HG03175 (cell line): ENCODE results near the gene TMEM50A.
"Not testable (repeated sequence)": the region's sequence is repeated elsewhere in the genome, so short reads cannot be mapped to it uniquely, and the experiment has no call there.

Experiments
- ATAC-seq: cut with Tn5 transposase; IDR thresholded peaks from one replicate; pipeline ENCODE4 v1.9.1; 2021; ENCODE audit warnings: mild to moderate bottlenecking, moderate library complexity; ENCODE audit not compliant: unreplicated experiment

The TMEM50A gene

DNA sequence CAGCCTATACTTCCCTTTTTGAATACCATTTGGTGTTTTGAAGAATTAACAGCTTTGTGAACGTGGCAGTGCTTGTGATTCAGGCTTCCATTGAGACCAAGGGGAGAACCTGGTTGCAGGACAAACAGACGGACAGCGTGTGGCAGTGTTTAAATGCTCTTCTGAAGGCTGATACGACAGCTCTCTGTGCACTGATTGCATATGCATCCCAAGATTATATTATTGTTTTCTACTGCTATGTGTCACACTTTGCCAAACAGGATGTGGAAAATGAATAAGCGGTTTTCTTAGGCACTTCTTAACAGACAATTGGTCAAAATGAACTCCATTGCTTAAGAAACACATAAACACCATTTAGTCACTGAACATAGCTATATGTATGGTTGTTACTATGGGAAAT is 8.2 kb upstream of the TMEM50A start:
- ATAC-seq, result not testable (repeated sequence)

DNA sequence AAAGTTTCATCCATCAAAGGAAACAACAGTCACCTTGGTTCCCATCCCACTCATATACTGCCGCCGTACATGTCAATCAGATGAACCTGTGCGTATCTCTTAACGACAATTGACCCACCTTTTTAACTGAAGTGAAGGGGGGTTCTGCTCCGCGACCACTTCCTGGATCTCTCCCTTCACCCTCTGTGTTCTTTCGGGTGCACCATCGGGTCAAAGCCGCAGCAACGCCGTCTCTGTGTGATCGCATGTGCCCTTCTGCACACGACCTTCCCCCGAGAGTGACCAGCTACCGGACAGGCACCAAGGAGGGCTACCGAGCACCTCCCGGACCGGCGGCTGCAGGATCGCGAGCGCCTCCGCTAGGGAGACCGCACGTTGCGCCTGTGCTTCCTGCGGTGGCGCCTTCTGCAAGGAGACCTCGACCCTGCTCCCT is 1.2 kb upstream of the TMEM50A start:
- ATAC-seq, result peak; percentile 31

DNA sequence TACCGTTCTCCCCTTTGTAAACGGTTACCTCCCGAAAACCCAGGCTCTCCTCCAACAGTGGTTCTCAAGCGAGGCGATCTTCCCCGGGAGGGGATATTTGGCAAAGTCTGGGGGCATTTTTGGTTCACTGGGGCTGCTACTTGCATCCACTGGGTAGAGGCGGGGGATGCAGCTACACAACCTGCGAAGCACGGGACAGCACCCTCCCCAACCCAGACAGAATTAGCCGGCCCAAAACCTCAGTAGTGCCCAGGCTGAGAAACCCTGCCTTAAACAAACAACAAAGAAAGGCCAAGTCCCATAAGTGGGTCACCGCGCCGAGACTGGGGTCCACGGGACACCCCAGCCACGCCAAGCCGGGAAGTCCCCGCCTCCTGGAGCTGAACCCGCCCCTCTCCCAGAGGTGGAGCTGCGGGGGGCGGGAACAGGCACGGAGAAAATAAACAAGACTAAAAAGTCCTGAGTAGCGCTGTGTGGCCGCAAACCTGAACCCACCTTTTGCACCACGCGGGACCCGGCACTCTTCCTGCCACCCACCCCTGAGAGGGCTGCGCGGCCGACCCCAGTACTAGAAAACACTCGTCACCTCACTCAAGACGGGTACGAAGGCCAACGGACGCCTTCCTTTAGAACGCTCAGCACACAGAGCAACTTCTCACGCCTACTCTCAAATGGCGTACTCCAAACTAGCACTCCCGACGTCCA is 499 bp upstream of the TMEM50A start:
- peak; percentile 38 for ATAC-seq

DNA sequence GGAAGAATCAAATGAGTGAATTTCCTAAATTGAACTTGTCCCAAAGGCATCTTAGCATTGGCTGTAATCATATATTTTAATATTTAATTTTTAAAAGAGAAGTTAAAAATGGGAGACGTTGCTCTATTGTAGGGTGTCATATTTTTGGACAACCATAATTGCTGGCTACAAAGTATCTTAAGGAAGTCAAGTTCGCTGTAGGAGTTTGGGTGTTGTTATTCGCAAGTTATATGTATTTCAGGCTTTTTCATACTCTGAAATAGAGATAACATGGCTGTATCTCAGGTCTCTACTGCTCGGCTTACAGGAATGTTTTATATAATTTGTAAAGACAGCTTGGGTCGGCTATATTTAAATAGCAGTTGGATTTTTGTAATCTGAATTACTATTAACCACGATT is 852 bp downstream of the TMEM50A start:
- no peak for ATAC-seq

DNA sequence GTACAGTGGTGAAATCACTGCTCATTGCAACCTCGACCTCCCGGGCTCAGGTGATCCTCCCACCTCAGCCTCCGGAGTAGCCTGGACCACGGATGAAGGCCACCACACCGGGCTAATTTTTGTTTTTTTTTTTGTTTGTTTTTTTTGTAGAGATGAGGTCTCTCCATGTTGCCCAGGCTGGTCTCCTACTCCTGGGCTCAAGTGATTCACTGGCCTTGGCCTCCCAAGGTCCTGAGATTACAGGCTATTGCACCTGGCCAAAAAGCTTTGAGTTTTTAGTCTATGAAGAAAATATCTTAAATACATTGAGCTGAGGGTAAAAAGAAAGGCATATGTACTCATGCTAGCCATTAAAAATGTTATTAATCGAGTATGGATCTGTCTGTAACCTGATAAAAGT is 3.6 kb downstream of the TMEM50A start:
- ATAC-seq, result no peak

DNA sequence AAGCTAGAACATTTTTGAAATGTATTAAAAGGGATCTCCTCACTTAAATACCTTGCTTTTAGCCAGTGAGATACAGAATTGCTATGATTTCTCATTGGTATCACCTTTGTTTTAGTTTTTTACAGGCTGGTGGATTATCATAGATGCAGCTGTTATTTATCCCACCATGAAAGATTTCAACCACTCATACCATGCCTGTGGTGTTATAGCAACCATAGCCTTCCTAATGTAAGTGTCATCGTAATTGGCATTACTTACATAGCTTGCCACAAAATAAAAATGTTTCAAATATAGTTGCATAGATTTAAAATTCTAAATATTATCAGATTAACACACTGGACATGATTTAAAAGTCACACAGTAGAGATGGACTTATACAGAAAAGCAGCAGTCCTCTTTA is 4.7 kb downstream of the TMEM50A start:
- ATAC-seq, result no peak

DNA sequence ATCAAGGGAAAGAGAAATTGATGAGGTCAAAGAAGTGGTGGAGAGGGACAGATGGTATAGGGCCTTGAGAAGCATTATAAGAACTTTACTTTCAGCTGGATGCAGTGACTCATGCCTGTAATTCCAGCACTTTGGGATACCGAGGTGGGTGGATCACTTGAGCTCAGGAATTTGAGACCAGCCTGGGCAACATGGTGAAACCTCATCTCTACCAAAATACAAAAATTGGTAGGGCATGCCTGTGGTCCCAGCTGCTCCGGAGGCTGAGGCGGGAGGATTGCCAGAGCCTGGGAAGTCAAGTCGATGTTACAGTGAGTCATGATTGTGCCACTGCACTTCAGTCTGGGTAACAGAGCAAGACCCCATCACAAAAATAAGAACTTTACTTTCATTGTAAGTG is 5.7 kb downstream of the TMEM50A start:
- ATAC-seq, result no peak

DNA sequence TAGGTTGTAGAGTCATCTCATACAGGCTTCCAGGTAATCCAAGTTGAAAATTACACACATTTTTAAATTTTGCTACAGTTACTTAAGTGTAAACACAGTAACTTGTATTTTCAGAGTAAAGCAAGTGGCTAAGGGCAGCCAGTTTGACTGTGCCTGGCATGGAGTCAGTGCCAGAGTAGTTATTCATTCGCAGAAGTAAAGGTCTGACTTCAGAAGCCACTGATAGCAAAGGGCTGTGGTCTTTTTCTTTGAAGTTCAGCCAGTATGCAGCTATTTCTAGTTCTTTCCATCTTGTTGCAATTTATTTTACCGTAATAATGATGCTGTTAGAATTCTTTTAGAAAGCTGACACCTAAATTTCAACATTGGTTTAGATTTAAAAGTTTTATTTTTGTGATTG is 9.4 kb downstream of the TMEM50A start:
- no peak for ATAC-seq

DNA sequence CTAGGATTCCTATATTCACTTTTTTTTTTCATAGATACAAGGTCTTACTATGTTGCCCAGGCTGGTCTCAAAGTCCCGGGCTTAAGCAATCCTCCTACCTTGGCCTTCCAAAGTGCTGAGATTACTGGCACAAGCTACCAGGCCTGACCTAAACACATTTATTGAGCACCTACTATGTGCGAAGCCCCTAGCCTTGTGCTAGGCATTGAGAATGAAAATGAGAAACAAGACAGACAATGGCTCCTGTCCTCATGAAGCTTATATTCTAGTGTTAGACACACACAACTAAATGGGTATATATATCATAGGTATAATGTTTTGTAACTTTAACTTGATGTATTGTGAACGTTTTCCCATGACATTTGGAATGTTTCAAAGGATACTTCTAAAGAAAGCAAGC is 11.5 kb downstream of the TMEM50A start:
- ATAC-seq, result no peak

DNA sequence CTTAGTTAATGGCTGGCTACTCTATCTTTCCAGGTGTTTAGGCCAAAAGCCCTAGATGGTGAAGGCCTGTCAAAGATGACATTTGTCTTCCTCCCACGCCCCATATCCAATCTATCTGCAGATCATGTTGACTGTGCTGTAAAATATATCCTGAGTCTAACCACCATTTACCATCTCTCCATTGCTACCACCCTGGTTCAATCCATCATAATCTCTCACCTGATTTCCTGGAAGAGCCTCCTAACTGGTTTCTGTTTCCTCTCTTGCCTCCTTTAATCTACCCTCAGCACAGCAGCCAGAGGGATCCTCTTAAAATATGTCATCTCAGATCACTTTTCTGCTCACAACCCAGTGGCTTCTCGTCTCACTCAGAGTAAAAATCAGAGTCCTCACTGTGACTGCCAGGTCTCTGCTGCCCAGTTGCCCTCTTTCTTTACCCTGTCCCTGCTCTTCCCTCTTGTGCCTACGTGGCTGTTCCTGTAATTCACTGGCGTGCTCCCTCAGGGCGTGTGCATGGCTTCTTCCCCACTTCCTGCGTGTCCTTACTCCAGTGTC is 17.8 kb downstream of the TMEM50A start:
- ATAC-seq, result no peak

DNA sequence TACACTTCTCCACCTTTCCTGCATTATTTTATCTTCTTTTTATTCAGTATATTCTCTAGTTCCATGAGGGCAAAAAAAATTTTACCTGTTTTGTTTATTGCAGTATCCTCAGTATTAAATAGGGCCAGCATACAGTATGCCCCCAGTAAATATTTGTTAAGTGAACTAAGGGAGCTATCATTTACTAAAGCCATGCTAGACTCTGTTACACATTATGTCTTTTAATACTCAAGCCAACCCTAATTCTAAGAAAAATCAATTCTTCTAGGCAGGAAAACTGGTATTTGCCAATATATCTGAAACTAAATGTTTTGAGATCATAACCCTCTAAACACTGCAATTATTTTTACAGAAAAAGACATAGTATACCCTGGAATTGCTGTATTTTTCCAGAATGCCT is 18.3 kb downstream of the TMEM50A start:
- no peak for ATAC-seq

DNA sequence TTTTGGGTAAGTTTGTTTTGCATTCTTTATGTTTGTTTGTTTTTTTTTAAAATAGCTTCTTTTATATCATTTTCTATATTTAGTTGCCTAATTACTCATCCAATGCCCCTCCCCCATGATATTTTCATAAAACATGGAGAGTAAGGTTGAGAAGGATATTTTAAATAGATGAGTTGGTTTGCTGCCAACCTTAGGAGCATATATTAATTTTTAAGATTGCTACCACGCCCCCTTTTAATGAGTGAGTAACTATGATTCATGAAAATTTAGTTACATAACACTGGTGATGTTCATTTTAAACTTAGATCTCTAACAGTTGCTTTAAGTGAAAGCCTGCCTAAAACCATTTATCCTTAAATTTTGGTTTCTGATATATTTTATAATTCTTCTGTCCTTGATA is 18.7 kb downstream of the TMEM50A start:
- no peak for ATAC-seq

DNA sequence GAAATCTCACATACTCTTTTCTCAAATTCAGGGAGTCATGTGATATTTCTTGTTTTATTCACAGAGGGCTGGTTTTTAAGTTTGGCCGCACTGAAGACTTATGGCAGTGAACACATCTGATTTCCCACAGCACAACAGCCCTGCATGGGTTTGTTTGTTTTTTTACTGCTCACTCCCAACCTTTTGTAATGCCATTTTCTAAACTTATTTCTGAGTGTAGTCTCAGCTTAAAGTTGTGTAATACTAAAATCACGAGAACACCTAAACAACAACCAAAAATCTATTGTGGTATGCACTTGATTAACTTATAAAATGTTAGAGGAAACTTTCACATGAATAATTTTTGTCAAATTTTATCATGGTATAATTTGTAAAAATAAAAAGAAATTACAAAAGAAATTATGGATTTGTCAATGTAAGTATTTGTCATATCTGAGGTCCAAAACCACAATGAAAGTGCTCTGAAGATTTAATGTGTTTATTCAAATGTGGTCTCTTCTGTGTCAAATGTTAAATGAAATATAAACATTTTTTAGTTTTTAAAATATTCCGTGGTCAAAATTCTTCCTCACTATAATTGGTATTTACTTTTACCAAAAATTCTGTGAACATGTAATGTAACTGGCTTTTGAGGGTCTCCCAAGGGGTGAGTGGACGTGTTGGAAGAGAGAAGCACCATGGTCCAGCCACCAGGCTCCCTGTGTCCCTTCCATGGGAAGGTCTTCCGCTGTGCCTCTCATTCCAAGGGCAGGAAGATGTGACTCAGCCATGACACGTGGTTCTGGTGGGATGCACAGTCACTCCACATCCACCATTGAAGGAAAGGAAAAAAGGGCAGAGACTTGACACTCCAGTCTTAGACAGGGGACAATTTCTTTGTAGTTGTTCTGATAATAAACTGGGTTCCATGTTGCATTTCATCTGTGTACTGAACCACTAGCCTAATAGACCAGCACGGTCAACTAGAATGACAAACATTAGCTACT is 22.8 kb downstream of the TMEM50A start:
- no peak for ATAC-seq

DNA sequence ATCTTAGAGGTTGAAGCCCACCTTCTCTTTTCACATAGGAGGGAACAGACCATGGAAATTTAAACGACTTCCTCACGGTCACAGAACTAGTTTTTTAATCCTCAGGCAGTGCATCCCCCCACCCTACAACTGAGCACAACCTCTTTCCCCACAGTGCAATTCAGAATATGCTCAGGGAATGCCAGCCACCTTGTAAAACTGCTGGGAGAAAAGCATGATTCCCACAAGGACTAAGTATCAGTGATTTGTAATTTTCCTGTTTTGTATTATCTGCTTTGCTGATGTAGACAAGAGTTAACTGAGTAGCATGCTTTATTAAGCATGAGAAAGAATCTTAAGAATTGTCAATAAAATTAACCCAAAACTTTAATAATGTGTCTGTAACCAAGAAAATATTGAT is 23.8 kb downstream of the TMEM50A start:
- ATAC-seq, result no peak

DNA sequence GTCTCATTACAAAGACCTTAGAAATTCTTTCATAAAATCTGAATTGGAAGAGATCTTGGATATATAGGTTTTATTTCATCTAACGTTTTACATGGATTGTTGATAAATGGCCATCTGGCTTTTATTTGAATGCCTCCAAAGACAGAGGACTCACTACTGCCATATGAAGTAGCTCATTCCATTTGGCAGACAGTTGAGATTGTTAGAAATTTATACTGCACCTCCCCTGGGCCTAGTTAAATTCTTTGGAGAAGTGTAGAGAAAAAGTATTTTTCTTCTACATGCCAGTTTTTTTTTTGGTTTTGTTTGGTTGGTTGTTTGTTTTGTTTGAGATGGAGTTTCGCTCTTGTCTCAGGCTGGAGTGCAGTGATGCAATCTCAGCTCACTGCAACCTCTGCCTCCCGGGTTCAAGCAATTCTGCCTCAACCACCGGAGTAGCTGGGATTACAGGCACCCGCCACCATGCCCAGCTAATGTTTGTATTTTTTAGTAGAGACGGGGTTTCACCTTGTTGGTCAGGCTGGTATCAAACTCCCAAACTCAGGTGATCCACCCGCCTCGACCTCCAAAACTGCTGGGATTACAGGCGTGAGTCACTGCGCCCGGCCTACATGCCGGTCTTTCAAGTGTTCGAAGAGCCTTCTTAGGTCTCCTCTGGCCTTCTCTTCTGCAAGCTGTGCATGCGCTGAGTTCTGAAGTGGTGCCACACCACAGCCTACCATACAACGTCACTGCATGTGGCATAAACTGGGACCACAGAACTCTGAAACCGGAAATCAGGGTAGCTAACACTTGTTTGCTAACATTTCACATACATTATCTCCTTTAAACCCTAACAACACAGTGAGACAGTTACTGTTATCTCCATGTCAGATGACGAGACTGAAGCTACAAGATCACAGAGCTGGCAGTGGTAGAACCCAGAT is 24.8 kb downstream of the TMEM50A start:
- ATAC-seq, result not testable (repeated sequence)

DNA sequence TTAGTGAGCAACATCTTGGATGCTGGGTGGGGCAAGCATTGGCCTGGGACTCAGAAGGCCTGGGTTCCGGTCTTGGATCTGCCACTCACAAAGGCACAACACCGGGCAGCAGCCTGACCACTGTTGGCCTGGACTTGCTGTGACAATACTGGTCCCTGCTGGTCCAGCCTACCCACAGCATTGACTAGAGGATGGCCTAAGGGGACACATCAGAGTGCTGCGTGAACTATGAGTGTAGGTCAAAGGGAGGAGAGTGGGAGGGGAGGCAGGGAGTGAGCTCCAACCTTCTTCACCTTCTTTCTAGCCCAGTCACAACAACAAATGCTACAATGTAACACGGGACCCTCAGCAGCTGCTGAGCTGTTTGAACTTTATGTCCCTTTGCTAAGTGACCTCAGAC is 31.1 kb downstream of the TMEM50A start:
- no peak for ATAC-seq

DNA sequence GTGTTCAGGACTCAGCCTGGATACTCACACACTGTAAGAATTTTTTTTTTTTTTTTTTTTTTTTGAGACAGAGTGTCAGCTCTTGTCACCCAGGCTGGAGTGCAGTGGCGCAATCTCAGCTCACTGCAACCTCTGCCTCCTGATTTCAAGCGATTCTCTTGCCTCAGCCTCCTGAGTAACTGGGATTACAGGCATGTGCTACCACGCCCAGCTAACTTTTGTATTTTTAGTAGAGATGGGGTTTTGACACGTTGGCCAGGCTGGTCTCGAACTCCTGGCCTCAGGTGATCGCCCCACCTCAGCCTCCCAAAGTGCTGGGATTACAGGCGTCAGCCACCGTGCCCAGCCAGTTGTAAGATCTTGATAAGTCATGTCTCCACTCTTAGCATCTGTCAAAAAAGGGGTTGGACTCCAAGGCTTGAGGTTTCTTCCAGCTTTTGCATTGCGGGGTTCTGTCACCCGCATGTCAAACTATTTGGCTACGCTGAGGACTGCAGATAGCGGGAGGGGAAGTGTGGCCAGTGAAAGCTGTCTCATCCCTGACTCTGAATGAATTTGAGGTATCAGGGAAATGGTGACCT is 31.6 kb downstream of the TMEM50A start:
- ATAC-seq, result not testable (repeated sequence)

DNA sequence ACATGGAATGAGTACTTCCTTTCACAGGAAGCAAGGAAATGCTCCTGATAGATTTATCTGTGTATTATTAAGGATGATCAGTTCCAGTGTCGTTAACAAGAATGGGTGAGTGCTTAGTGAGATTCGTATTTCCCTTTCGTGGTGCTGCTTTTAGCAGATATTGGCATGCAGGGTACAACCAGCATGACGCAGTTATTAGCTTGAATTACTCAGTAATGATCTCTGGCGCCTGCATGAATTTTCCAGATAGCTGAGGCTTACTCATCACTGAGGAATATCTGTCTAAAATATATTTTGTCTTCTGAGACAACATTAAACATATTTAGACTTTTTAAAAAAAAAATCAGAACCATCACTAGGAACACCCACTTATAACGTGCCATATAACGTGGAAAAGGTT is 33.6 kb downstream of the TMEM50A start:
- ATAC-seq, result not testable (repeated sequence)

DNA sequence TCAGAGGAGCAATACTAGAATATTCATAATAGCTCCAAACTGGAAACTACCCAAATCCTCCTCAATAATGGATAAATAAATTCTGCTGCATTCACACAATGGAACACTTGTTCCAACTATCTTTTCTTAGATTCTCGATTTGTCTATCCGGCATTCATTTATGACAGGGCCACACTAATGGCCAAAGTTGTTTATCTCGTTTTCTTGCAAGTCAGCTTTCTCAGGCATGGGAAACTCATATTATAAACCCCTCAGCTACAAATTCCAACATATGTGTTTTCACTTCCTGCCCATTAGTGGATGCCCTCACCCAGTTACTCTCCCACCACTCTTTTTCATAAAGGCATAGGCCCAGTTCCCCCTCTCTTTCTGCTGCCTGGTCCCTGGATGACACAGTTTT is 40.2 kb downstream of the TMEM50A start:
- ATAC-seq, result not testable (repeated sequence)

DNA sequence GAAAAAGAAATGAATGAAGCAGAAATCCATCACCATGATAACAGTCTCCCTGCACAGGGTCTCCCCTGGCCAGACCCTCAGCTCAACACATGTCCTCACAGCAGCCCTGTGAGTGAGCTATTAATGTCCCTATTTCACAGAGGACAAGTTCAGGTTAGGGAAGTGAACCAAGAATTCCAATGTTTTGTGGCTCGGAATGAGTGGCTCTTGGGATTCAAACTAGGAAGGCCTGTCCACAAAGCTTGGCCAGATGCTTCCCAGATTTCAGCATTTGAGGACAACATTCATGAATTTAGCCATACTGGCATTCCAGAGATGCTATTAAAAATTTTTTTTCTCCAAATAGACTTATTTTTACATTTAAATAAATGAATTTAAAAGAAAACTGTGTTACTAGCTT is 44.4 kb downstream of the TMEM50A start:
- not testable (repeated sequence) for ATAC-seq
